Loucy (cell line): ENCODE data around the gene MCM5.

ENCODE experiments used
- EZH2phosphoT487 ChIP-seq: fragments of 200-600 bp; IDR thresholded peaks from 2 replicates; pipeline ENCODE4 v1.6.1; 2018; ENCODE audit warnings: antibody characterized with exemption, mild to moderate bottlenecking, moderate library complexity, borderline replicate concordance
- TF ChIP-seq, protein P1 (sequence below): fragments of 200-600 bp; sonication (generic); conservative IDR thresholded peaks from 2 replicates; pipeline ENCODE4 v1.5.1; 2014; ENCODE audit warnings: mild to moderate bottlenecking, antibody characterized with exemption, low read length

DNA sequence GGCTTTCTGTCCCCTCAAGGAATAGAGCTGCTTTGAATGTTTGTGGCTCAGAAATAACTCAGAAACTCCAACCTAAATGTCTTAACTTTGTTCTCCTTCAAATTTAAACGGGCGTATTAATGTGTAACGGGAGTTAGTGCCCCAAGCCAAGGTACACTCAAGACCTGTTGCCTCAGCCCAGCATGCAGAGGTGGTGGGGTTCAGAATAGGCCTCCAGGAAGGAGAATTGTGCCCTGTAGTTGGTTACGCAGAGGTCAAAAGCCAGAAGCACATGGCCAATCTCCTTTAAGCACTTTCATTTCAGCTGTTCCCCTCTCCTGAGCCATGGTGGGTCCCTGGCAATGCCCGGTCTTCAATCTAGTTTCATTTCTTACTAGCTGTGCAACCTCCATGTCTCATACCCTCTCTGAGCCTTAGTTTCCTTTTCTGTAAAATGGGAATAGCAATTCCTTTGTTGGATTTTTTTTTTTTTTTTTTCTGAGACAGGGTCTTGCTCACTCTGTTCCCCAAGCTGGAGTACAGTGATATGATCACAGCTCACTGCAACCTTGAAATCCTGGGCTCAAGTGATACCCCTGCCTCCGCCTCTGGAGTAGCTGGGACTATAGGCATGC is 14.9 kb upstream of the MCM5 start:
- TF ChIP-seq, protein P1, sequence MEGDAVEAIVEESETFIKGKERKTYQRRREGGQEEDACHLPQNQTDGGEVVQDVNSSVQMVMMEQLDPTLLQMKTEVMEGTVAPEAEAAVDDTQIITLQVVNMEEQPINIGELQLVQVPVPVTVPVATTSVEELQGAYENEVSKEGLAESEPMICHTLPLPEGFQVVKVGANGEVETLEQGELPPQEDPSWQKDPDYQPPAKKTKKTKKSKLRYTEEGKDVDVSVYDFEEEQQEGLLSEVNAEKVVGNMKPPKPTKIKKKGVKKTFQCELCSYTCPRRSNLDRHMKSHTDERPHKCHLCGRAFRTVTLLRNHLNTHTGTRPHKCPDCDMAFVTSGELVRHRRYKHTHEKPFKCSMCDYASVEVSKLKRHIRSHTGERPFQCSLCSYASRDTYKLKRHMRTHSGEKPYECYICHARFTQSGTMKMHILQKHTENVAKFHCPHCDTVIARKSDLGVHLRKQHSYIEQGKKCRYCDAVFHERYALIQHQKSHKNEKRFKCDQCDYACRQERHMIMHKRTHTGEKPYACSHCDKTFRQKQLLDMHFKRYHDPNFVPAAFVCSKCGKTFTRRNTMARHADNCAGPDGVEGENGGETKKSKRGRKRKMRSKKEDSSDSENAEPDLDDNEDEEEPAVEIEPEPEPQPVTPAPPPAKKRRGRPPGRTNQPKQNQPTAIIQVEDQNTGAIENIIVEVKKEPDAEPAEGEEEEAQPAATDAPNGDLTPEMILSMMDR = no peak
- no peak for TF ChIP-seq EZH2phosphoT487
